Endothelial cell of umbilical vein (primary cell): ENCODE measurements around the gene DTX3. TPM values are rescaled to one million over a fixed set of nuclear protein-coding genes. Genes with fewer than 3 reads are reported as not detected.

Experiments used
- BruUV-seq: library from RNA; stranded (reverse); fragments of 400-500 nt; replicated peaks from 2 replicates; lab custom pipeline; 2021; lab: Mats Ljungman, UMichigan
- CTCF ChIA-PET: fragments of 300-600, 350-600 bp; sonication (Branson Sonifier 250); formaldehyde crosslinking; loops from one replicate; lab custom pipeline; 2021; ENCODE audit warnings: antibody characterized with exemption, inconsistent platforms; lab: Charles Lee
- POLR2A ChIA-PET: fragments of 300-600, 350-600 bp; sonication (Branson Sonifier 250); formaldehyde crosslinking; loops from one replicate; lab custom pipeline; 2021; ENCODE audit warnings: antibody characterized with exemption, inconsistent platforms; lab: Charles Lee
- DNase-seq: peaks from one replicate; pipeline ENCODE4 v3.0.0-alpha.2; 2011; ENCODE audit warnings: low read depth, low spot score
- FAIRE-seq: peaks from 2 replicates; lab custom pipeline; 2011; peaks lifted over from hg19 to GRCh38; lab: Jason Lieb, UNC
- H2AFZ ChIP-seq: 2 replicates; pipeline ENCODE4 v1.6.0; 2012; ENCODE audit warnings: low read depth, low read length, control low read depth, inconsistent platforms
- H3K27ac ChIP-seq: 2 replicates; pipeline ENCODE4 v1.5.1; 2011; ENCODE audit warnings: low read depth, mild to moderate bottlenecking, control low read depth, low read length, moderate library complexity; ENCODE audit not compliant: insufficient read depth
- H3K27me3 ChIP-seq, 2 experiments: 2 replicates each; pipeline versions ENCODE4 v1.6.0 to v1.6.1; 2011; ENCODE audit warnings: low read length in 2 of 2, mixed read lengths in 1 of 2; ENCODE audit not compliant: control insufficient read depth in 2 of 2, insufficient read depth in 2 of 2
- H3K36me3 ChIP-seq, 2 experiments: 2 replicates in 1 of 2; 3 replicates in 1 of 2; pipeline ENCODE4 v1.5.1; 2011; ENCODE audit warnings: low read length in 2 of 2, mild to moderate bottlenecking in 1 of 2, moderate library complexity in 1 of 2; ENCODE audit not compliant: control insufficient read depth in 2 of 2, insufficient read depth in 2 of 2; ENCODE audit errors: extremely low read depth in 1 of 2
- H3K4me1 ChIP-seq: 3 replicates; pipeline ENCODE4 v1.5.1; 2011; ENCODE audit warnings: mild to moderate bottlenecking, low read length; ENCODE audit not compliant: control insufficient read depth, insufficient read depth; ENCODE audit errors: extremely low read depth
- H3K4me2 ChIP-seq: 2 replicates; pipeline ENCODE4 v1.6.1; 2011; ENCODE audit warnings: low read length, control low read depth, mixed read lengths; ENCODE audit not compliant: insufficient read depth
- H3K4me3 ChIP-seq, 3 experiments: fragments of 200-600 bp in 1 of 3; sonication (generic), shearing (Covaris generic) in 1 of 3; replicated peaks in 1 of 3; 2 replicates each; pipeline ENCODE4 v1.5.1; 2011 to 2016; ENCODE audit warnings: control low read depth in 3 of 3, low read length in 3 of 3, mild to moderate bottlenecking in 2 of 3, inconsistent platforms in 1 of 3, low read depth in 1 of 3, moderate library complexity in 1 of 3; ENCODE audit not compliant: insufficient read depth in 1 of 3
- H3K79me2 ChIP-seq: 2 replicates; pipeline ENCODE4 v1.6.0; 2012; ENCODE audit warnings: low read length, inconsistent platforms; ENCODE audit not compliant: control insufficient read depth, insufficient read depth
- H3K9ac ChIP-seq: replicated peaks from 2 replicates; pipeline ENCODE3; 2011; ENCODE audit warnings: low read length, control low read depth; ENCODE audit not compliant: insufficient read depth; ENCODE audit errors: extremely low read depth
- H3K9me1 ChIP-seq: replicated peaks from 3 replicates; pipeline ENCODE4 v1.6.0; 2011; ENCODE audit warnings: mild to moderate bottlenecking, low read length; ENCODE audit not compliant: control insufficient read depth, insufficient read depth; ENCODE audit errors: extremely low read depth
- H3K9me3 ChIP-seq: replicated peaks from 2 replicates; pipeline ENCODE4 v1.5.1; 2012; ENCODE audit warnings: low read length, inconsistent platforms; ENCODE audit not compliant: control insufficient read depth, insufficient read depth
- H4K20me1 ChIP-seq: replicated peaks from 2 replicates; pipeline ENCODE3; 2011; ENCODE audit warnings: mild to moderate bottlenecking, low read length; ENCODE audit not compliant: control insufficient read depth, insufficient read depth; ENCODE audit errors: extremely low read depth
- EZH2 ChIP-seq: IDR thresholded peaks from 2 replicates; pipeline ENCODE4 v1.6.1; 2012; ENCODE audit warnings: borderline replicate concordance, low read depth, mild to moderate bottlenecking, moderate library complexity, low read length, inconsistent platforms; ENCODE audit not compliant: severe bottlenecking
- MYC ChIP-seq: IDR thresholded peaks from one replicate; pipeline ENCODE4 v1.6.1; 2011; ENCODE audit warnings: mild to moderate bottlenecking, low read depth, low read length
- POLR2A ChIP-seq: IDR thresholded peaks from 2 replicates; pipeline ENCODE4 v1.6.1; 2012; ENCODE audit warnings: low read depth, mild to moderate bottlenecking, control low read depth, low read length
- POLR2AphosphoS5 ChIP-seq: IDR thresholded peaks from 2 replicates; pipeline ENCODE4 v1.6.1; 2012; ENCODE audit warnings: low read depth, mild to moderate bottlenecking, control low read depth, low read length, moderate library complexity; ENCODE audit not compliant: insufficient read depth
- dilution Hi-C: fragments of 300-500 bp; cut with MboI; formaldehyde crosslinking; loops from one replicate; pipeline ENCODE4 v1.15.0; 2019; ENCODE audit warnings: low sequenced_read_pairs; ENCODE audit not compliant: extremely low pct_ligation_motif_present
- intact Hi-C: fragments of 100-400 bp; cut with micrococcal nuclease; formaldehyde crosslinking; loops from one replicate; pipeline ENCODE4 v1.10.0; 2022
- polyA plus RNA-seq, 4 experiments: library from polyadenylated mRNA; depleted of rRNA in 3 of 4; stranded (reverse) in 3 of 4; unstranded in 1 of 4; fragments of >200 nt; gene quantifications; 2 replicates each; pipeline versions ENCODE4 v1.2.1 to v1.2.3, GENCODE V29; 2011 to 2012; ENCODE audit warnings: missing spikeins in 1 of 4
- total RNA-seq: library from RNA; stranded (reverse); gene quantifications from 2 replicates; pipeline ENCODE4 v1.2.3, GENCODE V29; 2021
- TF ChIP-seq, protein P1 (sequence below), 2 donors: IDR thresholded peaks; 1 replicate in 1 of 2; 2 replicates in 1 of 2; pipeline ENCODE4 v1.5.1; 2011; ENCODE audit warnings: low read length in 2 of 2, mild to moderate bottlenecking in 2 of 2, moderate library complexity in 2 of 2, control low read depth in 1 of 2, inconsistent platforms in 1 of 2, low read depth in 1 of 2; ENCODE audit not compliant: insufficient read depth in 1 of 2; ENCODE audit errors: extremely low read depth in 1 of 2

Gene DTX3
- total and polyA plus RNA-seq, 2 donors (not counting 3 experiments of a cell fraction or from before 2014, with no cell fraction given) = 34.5 to 51.4 TPM

DNA sequence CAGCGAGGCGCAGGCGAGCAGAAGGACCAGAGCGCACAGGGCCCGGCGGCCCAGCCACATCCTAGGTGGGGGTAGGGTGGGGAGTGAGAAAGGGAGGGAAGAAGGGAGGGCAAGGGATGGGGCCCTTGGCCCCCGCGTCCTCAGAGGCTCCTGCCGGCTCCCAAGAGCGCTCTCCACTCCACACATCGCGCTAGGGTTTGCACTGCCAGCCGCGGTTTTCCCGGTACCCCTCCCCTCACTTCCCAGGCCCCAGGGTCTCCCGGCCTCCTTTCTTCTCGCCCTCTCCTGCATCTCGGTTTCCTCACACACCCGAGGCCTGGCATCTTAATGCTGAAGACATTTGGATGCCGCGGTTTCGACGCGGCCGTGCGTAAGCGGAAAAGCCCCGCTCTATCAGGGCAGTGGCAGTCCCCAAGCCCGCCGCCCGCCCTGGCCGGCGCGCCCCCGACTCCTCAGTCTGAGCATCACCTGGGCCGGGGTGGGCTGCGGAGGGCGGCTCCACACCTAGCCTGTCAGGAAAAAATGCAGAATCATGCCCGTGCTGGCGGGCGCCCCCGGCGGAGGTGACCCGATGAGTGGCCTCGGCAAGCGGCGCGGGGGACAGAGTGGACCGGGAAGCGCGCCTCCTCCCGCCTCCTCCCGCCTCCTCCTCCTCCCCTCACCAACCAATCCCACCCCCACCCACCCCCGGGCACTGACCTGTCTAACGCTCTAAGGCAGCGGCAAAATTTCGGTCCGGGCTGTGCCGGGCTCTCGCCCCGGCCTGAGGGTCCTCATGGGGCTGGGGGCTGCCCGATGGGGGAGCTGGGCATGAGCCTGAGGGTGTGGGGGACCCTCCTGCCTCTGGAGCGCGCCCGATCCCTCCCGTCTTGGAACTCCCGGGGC is 27.7 kb downstream of the DTX3 start:
- DNase-seq (no peak), FAIRE-seq (no peak)
- no TSS peak for BruUV-seq
- Histone ChIP-seq H3K79me2 (no peaks in the 10 kb centered on the region), H3K9ac (no peak overlapping the region), H3K27ac (no peak overlapping the region), H3K27me3 (peaks cover 31 to 47% of the 10 kb centered on the region in 2 experiments), H2AFZ (peak overlapping the region; percentile 67), H3K9me1 (no peaks in the 10 kb centered on the region), H3K4me3 (peak overlapping the region in 2 of 3 experiments; percentile 24 to 36), H4K20me1 (no peaks in the 10 kb centered on the region), H3K4me1 (no peaks in the 10 kb centered on the region), H3K36me3 (no peaks in the 10 kb centered on the region), H3K4me2 (peak overlapping the region; percentile 66), H3K9me3 (no peaks in the 10 kb centered on the region)
- ChIA-PET POLR2A (no interaction called here), CTCF (interaction anchor here (0.6 to 6.8 kb wide), 25 partner anchors 10 to 174 kb away, joined by 3 to 126 read pairs (median 4); partner anchors contain the start of genes ARHGEF25, GLI1 and OS9)
- intact Hi-C loops (no loop called here), dilution Hi-C loops (no loop called here)
- TF ChIP-seq, protein P1, sequence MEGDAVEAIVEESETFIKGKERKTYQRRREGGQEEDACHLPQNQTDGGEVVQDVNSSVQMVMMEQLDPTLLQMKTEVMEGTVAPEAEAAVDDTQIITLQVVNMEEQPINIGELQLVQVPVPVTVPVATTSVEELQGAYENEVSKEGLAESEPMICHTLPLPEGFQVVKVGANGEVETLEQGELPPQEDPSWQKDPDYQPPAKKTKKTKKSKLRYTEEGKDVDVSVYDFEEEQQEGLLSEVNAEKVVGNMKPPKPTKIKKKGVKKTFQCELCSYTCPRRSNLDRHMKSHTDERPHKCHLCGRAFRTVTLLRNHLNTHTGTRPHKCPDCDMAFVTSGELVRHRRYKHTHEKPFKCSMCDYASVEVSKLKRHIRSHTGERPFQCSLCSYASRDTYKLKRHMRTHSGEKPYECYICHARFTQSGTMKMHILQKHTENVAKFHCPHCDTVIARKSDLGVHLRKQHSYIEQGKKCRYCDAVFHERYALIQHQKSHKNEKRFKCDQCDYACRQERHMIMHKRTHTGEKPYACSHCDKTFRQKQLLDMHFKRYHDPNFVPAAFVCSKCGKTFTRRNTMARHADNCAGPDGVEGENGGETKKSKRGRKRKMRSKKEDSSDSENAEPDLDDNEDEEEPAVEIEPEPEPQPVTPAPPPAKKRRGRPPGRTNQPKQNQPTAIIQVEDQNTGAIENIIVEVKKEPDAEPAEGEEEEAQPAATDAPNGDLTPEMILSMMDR (IDR thresholded peaks at IDR 0.05; ENCODE audit: extremely low read depth in 1 of 2, insufficient read depth in 1 of 2, low read depth in 1 of 2, low read length in 2 of 2) = no peak
- TF ChIP-seq MYC (no peak), POLR2A (no peak), EZH2 (peak; percentile 95), POLR2AphosphoS5 (no peak)
